ENCODE data around the gene SIK3.

The SIK3 gene

DNA sequence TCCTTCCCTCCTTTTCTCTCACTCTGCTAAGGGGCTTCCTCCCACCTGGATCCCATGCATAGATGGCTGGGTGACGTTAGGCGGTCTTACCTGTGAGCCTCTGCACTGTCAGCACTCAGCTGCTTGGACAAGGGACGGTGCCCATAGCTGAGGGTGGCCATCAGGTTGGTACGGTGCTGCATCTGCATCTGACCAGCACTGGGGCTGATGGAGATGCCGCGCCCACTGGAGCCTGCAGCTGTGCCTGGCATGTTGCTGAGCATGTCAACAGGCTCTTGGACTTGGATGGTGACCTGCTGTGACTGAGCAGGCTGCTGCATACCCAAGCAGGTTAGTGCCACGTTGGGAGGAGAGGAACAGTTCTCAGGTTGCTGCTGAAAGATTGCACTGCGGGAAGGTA is 239.1 kb downstream of the SIK3 start:
- DNase-seq: no peak

DNA sequence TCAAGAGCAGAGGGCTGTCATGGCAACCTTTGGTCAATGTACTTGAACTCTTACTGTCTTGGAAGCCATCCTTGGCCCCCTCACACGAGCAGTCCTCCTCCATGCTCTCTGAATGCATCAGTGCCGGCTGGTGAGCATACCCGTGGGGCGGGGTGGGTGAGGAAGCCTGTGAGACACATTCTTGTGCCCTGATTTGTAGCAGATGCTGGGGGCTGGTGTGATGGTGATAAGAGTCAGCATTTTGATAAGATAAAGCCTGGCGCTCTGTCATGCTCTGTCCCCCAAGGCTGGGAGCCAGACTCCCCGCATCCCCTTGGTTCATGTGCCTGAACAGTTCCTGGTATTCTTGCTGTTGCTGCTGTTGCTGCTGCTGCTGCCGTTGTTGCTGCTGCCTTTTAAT is 240.3 kb downstream of the SIK3 start:
- no peak for DNase-seq

DNA sequence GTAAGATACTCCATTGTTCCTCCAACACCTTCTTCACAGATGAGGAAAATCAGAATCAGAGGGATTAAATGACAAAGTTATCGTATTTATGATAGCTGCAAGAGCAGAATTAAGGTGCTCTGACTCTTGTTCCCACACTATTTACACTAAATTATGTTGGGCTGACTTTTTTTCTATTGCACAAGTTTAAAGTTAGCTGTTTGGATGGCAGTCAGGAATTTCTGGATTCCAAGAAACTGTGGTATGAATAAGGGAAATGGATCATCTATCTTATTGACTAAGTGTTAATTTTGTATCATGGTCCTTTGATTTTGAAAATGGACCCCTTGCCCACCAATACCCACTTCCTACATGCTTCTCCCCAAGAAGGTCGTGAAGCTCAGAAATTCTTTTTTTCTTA is 240.9 kb downstream of the SIK3 start:
- no peak for DNase-seq

DNA sequence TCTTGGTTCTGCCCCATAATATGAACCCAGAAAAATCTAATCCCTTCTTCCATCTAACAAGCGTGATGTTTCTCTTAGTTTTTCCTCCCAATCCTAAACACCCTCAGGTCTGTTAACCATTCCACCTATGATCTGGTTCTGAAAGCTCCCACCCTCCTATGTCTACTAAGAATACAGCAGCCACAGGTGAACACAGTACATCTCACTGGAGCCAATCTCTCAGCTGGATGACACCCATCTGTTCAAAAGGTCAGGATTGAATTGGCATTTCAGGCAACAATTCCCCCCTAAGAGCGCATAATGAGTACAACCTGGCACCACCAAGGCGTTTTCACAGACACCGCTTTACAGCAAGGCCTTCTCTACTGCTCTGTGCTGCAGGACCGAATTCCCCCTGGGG is 241.8 kb downstream of the SIK3 start:
- DNase-seq: no peak

DNA sequence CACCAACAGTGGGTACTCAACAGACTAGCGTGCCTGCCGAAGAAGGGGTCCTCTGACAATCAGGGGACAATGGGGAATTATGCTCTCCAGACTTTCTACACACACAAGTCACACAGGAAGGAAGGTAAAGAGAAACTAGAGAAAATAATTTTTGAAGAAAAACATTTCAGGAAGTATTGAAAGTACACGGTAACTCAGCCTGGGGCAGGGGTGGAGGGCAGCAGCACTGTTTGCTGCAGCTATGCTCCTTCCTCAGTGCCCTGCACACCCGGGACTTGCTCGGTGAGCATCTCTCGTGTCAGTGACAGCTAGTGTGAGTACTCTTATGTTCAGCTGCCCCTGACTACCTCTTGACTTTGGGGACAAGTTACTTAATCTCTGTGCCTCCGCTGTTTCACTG is 242.8 kb downstream of the SIK3 start:
- DNase-seq: no peak

DNA sequence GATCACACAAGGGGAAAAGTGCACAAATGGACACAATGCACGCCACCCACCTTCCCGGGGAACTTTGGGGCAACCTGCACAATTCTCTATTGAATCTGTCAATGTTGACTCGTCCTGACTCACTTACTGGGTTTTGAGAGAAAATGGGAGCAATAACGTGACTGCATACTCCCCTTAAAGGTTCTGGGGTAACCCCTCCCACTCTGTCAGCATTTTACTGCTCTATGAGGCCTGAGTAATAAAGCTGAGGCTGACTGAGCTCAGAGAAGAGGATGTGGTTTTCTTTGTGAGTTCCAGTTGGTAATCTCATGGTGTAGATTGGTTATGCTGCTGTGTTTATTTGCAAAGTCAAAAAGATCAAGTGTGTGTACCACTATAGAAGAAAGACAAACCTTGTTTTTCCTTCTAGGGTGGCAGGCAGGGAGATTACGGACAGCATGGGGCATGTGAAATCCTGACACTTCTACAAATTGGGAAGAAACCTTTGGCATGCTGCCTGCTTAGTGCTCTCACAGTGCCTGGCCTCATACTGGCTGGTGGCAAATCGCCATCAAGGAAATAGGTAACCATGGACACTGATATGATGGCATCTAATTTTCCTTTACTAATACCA is 244.7 kb downstream of the SIK3 start:
- no peak for DNase-seq

DNA sequence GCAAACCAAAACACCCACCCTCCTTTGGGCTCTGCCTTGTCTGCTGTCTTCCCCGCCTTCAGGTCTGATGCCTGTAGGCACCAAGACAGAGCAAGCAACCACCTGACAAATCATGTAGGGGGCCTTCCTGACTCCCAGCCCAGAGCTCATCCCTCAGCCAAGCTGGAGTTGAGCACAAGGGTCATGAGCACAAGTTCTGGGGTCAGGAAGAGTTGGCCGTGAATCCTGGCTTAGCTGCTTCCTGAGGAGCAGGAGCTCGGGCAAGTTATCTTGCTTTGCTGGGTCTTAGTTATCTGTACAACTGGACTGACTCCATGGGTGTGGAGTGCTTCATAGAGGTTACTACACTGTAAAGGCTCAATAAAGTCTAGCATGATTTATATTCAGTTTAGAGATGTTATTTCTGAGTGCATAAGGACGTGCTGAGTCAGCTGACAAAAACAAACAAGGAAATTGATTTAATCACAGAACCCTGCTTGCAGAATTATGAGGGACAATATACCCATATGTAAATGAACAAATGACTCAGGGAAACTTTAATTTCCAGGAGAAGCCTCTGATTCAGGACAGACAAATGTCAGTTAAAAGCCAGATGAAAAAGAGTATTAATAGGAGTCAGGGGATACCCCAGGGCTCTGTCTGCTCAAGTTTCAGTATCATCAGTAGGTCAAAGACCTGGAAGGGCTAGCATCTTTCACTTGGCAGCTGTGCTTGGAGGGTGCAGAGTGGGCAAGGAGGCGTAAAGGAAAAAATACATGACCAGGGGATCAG is 245.8 kb downstream of the SIK3 start:
- no peak for DNase-seq

DNA sequence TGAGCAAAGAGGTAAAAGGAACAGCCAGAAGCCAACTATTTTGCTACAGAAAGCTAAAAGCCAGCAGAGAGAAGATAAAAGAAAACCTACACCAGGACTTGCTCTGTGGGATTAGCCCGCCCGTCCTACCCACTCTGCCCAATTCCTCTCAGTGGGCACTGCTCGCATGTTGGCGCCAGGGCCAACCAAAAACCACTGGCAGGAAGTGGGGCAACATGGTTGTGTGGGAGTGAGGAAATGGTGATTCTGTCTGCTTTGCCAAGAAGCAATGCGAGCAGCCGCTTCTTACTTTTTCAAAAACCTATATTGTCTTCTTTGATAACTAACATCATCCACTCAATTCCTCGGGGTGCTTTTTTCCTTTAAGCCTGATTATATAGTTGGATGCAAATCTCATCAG is 246.6 kb downstream of the SIK3 start:
- DNase-seq: no peak

DNA sequence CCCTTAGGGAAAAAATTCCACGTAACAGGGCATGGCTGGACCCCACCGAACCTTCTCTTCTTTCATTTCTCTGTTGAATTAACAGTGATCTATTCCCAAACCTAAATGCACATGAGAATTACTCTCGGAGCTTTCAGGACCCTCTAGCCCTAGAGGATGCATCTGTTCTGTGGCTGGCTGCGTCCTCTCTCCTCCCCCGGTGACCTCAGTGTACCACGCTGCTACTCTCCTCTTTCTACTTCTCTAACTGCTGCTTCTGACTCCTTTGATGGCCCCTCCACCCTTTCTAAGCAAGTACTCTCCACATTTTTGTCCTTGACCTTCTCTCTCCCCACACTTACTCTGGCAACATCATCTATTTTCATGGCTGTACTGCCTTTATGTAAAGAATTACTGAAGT is 248.7 kb downstream of the SIK3 start:
- no peak for DNase-seq

DNA sequence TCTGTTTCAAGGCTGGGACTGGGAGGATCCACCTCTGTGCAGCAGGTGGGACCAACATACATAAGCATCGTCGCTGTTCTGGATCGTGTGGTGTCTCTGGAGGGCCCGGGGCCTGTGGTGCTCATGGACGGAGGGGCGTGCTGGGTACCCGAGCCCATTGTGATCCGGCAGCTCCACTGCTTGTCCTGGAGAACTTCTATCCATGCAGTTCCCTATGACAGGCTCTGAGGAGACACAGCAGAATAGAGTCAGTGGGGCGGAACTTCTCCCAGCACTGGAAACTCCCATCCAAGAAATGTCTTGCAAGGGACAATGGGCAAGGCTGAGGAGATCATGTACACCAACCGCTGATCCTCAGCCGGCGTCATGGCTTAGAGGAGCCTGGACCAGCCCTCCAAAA is 249.2 kb downstream of the SIK3 start:
- DNase-seq: no peak

DNA sequence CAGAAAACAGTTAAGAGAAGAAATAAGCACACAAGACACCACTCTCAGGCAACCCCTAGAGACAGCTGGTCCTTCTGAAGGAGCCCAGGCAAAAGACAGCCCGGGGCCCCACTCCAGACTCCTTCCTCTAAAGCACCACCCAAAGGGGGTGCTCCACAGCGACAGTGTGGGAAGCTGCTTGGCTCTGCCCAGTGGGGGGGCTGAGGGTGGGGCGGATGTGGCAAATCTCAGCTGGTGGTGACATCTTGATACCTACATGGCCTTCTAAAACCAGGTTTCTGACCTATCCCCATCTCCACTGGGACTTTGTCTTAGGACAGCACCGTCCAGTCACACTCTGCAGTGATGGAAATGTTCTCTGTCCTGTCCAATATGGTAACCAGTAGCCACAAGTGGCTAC is 250.6 kb downstream of the SIK3 start:
- DNase-seq: no peak

DNA sequence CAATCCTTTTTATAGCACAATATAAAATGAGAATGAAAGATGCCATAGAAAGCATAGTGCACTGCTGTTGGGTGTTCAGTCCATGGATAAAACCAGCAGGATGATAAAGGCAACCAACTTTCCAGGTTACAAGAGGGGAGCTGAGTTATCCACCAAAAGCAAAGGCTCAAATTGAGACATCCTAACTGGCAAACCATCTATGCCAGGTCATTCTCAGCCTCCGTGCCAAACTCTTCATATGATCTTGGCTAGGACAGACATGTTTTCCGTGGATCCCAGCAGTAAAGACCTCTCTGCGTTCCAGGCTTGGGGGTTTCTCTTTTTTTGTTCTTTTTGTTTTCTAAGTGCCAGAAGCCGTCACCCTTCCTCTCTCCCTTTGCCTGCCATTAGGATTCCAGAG is 253.5 kb downstream of the SIK3 start:
- no peak for DNase-seq

DNA sequence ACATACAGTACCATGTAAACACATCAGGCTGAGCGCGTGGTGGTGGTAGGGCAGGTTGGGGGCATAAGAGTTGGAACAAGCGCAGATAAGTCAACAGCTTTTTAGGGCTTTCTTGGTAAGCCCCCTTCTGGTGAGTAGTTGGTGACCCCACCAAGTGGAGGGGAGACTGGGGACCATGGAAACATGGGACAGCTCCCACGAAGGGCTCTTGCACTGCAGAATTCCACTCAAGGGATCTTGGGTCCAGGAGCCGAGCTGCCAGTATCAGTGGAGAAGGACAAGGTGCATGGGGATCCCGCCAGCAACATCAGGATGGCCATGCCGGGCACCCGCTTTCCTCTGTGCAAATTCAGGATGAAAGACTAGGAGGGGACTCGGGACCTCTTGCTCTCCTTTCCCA is 254.6 kb downstream of the SIK3 start:
- DNase-seq: no peak

DNA sequence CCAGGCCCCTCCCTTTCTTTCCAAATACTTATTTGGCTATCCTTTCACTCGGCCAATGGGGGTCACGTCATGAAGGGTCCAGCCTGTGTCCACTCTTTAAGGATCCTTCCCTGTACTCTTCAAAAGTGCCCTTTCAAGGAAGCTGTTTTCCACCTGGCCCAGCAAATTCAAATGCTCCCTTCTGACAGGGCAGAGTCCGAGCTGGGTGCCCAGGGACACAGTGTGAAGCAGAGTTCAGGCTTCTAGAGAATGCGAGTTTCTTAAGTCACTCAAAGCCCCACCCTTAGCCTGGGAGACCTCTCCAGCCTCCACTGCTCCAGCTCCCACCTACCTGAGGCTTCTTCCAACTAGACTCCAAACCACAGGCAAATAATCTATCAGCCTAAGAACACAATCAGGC is 255.3 kb downstream of the SIK3 start:
- DNase-seq: no peak

DNA sequence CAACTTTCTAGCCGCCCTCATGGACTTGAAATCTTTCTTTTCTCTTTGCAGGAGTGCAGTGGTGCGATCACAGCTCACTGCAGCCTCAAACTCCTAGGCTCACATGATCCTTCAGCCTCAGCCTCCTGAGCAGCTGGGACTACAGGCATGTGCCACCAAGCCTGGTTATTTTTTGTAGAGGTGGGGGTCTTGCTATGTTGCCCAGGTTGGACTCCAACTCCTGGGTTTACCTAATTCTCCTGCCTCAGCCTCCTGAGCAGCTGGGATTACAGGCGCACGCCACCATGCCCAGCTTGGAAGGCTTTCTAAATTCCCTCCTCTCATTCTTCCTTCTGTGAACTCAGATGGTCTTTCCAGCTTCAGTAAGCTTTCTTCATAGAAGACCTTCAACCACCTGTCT is 256.1 kb downstream of the SIK3 start:
- no peak for DNase-seq

DNA sequence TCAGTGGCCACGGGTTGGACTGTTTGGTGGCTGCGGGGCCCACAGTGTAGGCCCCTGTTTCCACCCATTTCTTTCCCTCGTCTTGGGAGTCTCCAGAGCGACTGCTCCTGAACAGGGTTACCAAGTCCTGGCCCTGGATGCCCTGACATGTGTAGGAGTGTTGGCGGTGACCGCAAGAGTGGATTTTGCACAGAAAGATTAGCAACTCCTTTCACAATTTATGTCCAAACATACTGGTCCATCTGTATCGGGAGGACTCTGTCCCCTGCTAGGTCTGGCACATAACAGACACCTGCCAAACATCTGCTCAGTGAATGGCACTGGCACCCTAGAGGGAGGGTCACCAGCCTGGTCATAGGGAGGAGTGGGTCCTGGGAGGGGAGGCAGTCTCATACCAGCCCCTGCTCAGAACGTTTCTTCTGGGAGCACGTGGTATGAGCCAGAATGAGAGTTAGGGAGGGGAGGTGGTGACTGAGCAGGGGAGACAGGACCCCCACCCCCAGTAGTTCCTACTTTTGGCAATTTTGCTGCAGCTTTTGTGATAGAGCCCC is 257.4 kb downstream of the SIK3 start:
- no peak for DNase-seq

DNA sequence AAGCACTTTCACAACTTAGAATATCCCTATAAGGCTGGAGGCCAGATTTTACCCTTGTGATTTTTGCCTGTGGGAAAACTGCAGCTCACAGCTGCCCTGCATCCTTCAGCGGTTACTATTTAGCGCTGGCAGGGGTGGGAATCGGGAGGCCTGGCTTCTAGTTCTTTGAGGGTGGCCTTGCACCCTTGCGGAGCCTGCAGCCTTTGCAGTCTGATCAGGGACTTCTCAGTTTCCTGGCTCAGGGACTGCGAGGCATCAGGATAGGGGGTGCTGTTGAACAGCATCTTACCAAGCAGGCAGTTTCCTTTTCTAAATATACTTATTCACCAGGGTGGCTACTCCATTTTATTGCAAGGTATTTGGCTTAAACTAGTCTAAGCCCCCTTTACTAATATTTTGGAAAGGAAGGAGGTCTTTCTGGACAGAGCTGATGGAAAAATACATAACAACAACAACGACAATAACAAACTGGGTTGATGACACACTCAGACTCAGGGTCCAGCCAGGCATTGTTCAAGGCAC is 257.9 kb downstream of the SIK3 start:
- no peak for DNase-seq

DNA sequence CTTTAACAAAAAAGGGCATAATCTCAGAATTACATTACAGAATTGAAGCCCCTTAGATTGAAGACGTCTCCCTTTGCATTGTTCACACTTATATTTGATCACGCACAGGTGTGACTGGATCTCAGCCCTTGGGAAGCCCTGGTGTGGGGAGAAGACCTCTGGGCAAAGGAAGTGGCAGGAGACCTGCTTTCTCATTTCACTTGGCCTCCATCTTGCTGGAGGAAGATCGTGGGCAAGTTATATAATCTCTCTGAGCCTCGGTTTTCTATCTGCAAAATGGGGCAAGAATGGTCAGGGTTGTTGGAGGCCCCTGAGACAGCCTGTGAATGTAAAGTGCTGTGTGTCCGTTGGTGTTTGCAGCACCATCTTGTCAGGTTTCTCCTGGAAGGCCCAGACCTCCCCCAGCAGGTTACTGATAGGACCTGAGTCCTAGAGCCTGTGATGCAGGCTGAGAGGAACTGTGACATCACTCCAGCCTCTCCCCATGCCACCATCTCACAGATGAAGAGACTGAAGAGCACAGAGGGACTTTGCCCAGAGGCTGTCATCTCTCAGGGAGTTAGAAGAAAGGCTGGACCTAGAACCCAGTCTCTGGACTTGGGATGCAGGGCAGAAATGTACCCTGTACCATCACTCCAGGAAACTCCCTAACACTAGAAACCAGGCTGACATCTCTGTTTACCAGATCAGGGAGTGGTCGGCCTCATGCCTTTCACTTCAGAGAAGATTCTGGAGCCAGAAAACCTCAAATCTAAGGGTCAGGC is 259.7 kb downstream of the SIK3 start:
- DNase-seq: no peak

DNA sequence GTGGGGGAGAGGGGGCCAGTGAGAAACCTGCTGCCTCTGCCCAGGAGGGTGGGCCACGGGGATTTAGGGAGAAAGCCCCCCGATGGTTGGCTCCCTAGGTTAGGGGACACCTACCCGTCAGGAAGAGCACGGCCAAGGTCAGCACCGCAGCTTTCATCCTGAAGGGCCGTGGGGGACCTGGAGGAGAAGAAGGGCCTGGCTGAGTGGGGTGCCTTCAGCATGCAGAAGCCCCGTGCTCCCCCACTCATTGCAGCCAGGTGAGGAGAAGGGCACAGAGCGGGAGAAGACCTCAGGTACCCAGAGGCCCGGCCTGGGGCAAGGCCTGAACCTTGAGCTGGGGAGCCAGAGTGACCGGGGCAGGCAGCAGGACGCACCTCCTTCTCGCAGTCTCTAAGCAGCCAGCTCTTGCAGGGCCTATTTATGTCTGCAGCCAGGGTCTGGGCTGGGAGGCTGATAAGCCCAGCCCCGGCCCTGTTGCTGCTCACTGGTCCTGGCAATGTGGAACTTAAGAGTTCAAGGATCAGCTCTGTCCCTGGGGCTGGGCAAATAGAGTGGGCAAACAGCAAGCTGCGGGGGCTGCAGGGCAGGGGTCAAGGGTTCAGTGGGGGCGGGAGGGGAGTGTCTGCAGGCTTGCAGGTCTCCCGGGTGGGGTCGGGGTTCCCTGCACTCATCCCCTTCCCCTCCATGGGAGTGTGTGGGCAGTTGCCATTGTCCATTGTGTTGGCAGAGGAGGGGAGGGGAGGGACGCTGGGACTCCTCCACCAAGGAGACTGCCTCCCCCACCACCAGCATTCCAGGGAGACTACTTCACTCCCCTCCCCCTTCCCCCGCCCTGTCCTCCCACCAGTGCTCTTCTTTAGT is 260.8 kb downstream of the SIK3 start, which contains the start of gene APOA1:
TSS of gene APOA1 (minus strand) at position 392 of the 861 bp plus-strand sequence. CDS start at position 157, 235 bp downstream.
- no peak for DNase-seq

DNA sequence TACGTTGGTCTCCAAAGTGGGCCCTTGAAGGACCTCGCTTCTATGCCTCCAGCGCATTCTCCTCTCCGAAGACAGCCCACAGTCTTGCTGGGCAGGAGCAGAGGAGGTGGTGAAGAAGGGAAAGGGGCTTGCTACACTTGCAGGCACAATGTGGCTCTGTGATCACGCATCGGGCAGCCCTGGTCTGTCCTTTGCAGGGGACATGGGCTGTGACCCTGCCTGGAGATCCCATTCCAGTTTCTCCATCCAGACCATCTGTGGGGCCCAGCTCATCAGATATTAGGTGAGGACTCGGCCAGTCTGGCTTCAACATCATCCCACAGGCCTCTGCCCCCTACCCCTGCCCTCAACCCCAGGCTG is 261.6 kb downstream of the SIK3 start:
- DNase-seq: no peak

DNA sequence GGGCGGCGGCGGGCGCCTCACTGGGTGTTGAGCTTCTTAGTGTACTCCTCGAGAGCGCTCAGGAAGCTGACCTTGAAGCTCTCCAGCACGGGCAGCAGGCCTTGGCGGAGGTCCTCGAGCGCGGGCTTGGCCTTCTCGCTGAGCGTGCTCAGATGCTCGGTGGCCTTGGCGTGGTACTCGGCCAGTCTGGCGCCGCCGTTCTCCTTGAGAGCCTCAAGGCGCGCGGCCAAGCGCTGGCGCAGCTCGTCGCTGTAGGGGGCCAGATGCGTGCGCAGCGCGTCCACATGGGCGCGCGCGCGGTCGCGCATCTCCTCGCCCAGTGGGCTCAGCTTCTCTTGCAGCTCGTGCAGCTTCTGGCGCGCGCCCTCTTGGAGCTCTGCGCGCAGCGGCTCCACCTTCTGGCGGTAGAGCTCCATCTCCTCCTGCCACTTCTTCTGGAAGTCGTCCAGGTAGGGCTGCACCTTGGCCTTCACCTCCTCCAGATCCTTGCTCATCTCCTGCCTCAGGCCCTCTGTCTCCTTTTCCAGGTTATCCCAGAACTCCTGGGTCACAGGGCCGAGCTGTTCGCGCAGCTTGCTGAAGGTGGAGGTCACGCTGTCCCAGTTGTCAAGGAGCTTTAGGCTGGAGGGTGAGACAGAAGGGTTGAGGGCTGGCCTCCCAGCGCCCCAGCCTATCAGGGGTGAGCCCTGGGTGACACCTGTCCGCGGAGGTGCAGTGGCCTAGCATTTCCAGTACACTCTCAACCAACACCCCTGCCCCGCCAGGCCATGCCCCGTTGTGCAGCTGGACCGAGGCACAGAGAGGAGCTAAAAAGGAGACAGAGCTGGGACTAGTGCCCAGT is 262.2 kb downstream of the SIK3 start:
- peak; percentile 92 for DNase-seq

Data from femur (tissue), 1 donor.